T-helper 2 cell treated with Interferon-gamma antibody and Interleukin-4, amounts not matched to agents 5 μg/mL and 100 μg/mL, for 36 hours (primary cell): ENCODE results near the gene UNC5A.

Experiments
- DNase-seq: peaks from one replicate; pipeline ENCODE4 v3.0.0; 2021; ENCODE audit warnings: low spot score
- H3K27ac Mint-ChIP-seq: one replicate; pipeline ENCODE4 v1.8.0; 2021; ENCODE audit warnings: mild to moderate bottlenecking, mixed read lengths
- H3K27me3 Mint-ChIP-seq: one replicate; pipeline ENCODE4 v1.8.0; 2021; ENCODE audit warnings: low read depth, mixed read lengths
- H3K36me3 Mint-ChIP-seq: one replicate; pipeline ENCODE4 v1.8.0; 2021; ENCODE audit warnings: low read depth, mixed read lengths
- H3K4me1 Mint-ChIP-seq: one replicate; pipeline ENCODE4 v1.8.0; 2021; ENCODE audit warnings: low read depth, mixed read lengths
- H3K4me3 Mint-ChIP-seq: one replicate; pipeline ENCODE4 v1.8.0; 2022; ENCODE audit warnings: mild to moderate bottlenecking, moderate library complexity, mixed read lengths
- H3K9me3 Mint-ChIP-seq: one replicate; pipeline ENCODE4 v1.8.0; 2021; ENCODE audit warnings: mixed read lengths

UNC5A gene

GRCh38 chr5:176845392-176845713 lies 35.0 kb downstream of the UNC5A start:
- no peaks in the 10 kb centered on the region for H3K4me1 Mint-ChIP-seq
- H3K36me3 Mint-ChIP-seq = no peaks in the 10 kb centered on the region
- no peaks in the 10 kb centered on the region for H3K9me3 Mint-ChIP-seq
- no peak overlapping the region for H3K27ac Mint-ChIP-seq
- peaks cover 7% of the 10 kb centered on the region for H3K27me3 Mint-ChIP-seq
- no peak for DNase-seq
- no peak overlapping the region for H3K4me3 Mint-ChIP-seq

- no peak for DNase-seq
- H3K9me3 Mint-ChIP-seq = no peaks in the 10 kb centered on the region
- no peaks in the 10 kb centered on the region for H3K36me3 Mint-ChIP-seq
- H3K27ac Mint-ChIP-seq = no peak overlapping the region
- H3K27me3 Mint-ChIP-seq = peaks cover 7% of the 10 kb centered on the region
- H3K4me1 Mint-ChIP-seq = no peaks in the 10 kb centered on the region
- H3K4me3 Mint-ChIP-seq = no peak overlapping the region
These were observed 36.2 kb downstream of the UNC5A start for GRCh38 chr5:176846335-176847140.

- no peaks in the 10 kb centered on the region for H3K9me3 Mint-ChIP-seq
- no peaks in the 10 kb centered on the region for H3K36me3 Mint-ChIP-seq
- no peak overlapping the region for H3K27ac Mint-ChIP-seq
- H3K4me1 Mint-ChIP-seq = no peaks in the 10 kb centered on the region
- H3K27me3 Mint-ChIP-seq = peaks cover 7% of the 10 kb centered on the region
- DNase-seq = no peak
- H3K4me3 Mint-ChIP-seq = no peak overlapping the region
These were observed 36.8 kb downstream of the UNC5A start for GRCh38 chr5:176847148-176847547.

GRCh38 chr5:176847726-176848290 lies 37.4 kb downstream of the UNC5A start:
- Mint-ChIP-seq H3K4me1 (no peaks in the 10 kb centered on the region), H3K36me3 (no peaks in the 10 kb centered on the region), H3K9me3 (no peaks in the 10 kb centered on the region), H3K27ac (no peak overlapping the region), H3K27me3 (peaks cover 7% of the 10 kb centered on the region), H3K4me3 (no peak overlapping the region)
- no peak for DNase-seq

- DNase-seq = no peak
- Mint-ChIP-seq H3K27me3 (peaks cover 7% of the 10 kb centered on the region), H3K4me3 (no peak overlapping the region), H3K36me3 (no peaks in the 10 kb centered on the region), H3K9me3 (no peaks in the 10 kb centered on the region), H3K27ac (no peak overlapping the region), H3K4me1 (no peaks in the 10 kb centered on the region)
These were observed 38.3 kb downstream of the UNC5A start for GRCh38 chr5:176848651-176849050.

- Mint-ChIP-seq H3K36me3 (no peaks in the 10 kb centered on the region), H3K9me3 (no peaks in the 10 kb centered on the region), H3K4me3 (no peak overlapping the region), H3K27ac (no peak overlapping the region), H3K27me3 (peaks cover 7% of the 10 kb centered on the region), H3K4me1 (no peaks in the 10 kb centered on the region)
- no peak for DNase-seq
These were observed 39.4 kb downstream of the UNC5A start for GRCh38 chr5:176849611-176850227.

GRCh38 chr5:176850371-176851245 lies 40.2 kb downstream of the UNC5A start:
- H3K36me3 Mint-ChIP-seq = no peaks in the 10 kb centered on the region

GRCh38 chr5:176851380-176851779 lies 41.0 kb downstream of the UNC5A start:
- H3K4me3 Mint-ChIP-seq = no peak overlapping the region
- no peak for DNase-seq
- no peaks in the 10 kb centered on the region for H3K4me1 Mint-ChIP-seq
- no peak overlapping the region for H3K27ac Mint-ChIP-seq
- no peaks in the 10 kb centered on the region for H3K36me3 Mint-ChIP-seq
- no peaks in the 10 kb centered on the region for H3K9me3 Mint-ChIP-seq
- peaks cover 2% of the 10 kb centered on the region for H3K27me3 Mint-ChIP-seq

More at GRCh38 chr5:176850371-176851245, 40.2 kb downstream of the UNC5A start:
- peaks cover 7% of the 10 kb centered on the region for H3K27me3 Mint-ChIP-seq
- H3K9me3 Mint-ChIP-seq = no peaks in the 10 kb centered on the region
- no peak overlapping the region for H3K4me3 Mint-ChIP-seq
- no peak overlapping the region for H3K27ac Mint-ChIP-seq
- no peaks in the 10 kb centered on the region for H3K4me1 Mint-ChIP-seq
- no peak for DNase-seq

- H3K9me3 Mint-ChIP-seq = no peaks in the 10 kb centered on the region
- DNase-seq = no peak
- no peak overlapping the region for H3K4me3 Mint-ChIP-seq
- H3K4me1 Mint-ChIP-seq = no peaks in the 10 kb centered on the region
- H3K27ac Mint-ChIP-seq = no peak overlapping the region
- peaks cover under 1% of the 10 kb centered on the region for H3K27me3 Mint-ChIP-seq
- H3K36me3 Mint-ChIP-seq = no peaks in the 10 kb centered on the region
These were observed 41.7 kb downstream of the UNC5A start for GRCh38 chr5:176851871-176852658.

GRCh38 chr5:176853151-176853778 lies 42.9 kb downstream of the UNC5A start:
- Mint-ChIP-seq H3K9me3 (no peaks in the 10 kb centered on the region), H3K4me3 (no peak overlapping the region), H3K27ac (no peak overlapping the region), H3K4me1 (no peaks in the 10 kb centered on the region), H3K27me3 (no peaks in the 10 kb centered on the region), H3K36me3 (no peaks in the 10 kb centered on the region)
- no peak for DNase-seq

- H3K4me1 Mint-ChIP-seq = no peaks in the 10 kb centered on the region
- H3K4me3 Mint-ChIP-seq = no peak overlapping the region
- DNase-seq = no peak
- H3K27ac Mint-ChIP-seq = no peak overlapping the region
- no peaks in the 10 kb centered on the region for H3K27me3 Mint-ChIP-seq
- no peaks in the 10 kb centered on the region for H3K36me3 Mint-ChIP-seq
- H3K9me3 Mint-ChIP-seq = no peaks in the 10 kb centered on the region
These were observed 43.8 kb downstream of the UNC5A start for GRCh38 chr5:176854164-176854563.

GRCh38 chr5:176855598-176855997 lies 45.2 kb downstream of the UNC5A start:
- Mint-ChIP-seq H3K9me3 (no peaks in the 10 kb centered on the region), H3K36me3 (no peaks in the 10 kb centered on the region), H3K4me3 (no peak overlapping the region), H3K4me1 (no peaks in the 10 kb centered on the region), H3K27ac (no peak overlapping the region), H3K27me3 (no peaks in the 10 kb centered on the region)
- DNase-seq = no peak

- no peak overlapping the region for H3K27ac Mint-ChIP-seq
- no peaks in the 10 kb centered on the region for H3K27me3 Mint-ChIP-seq
These were observed 46.4 kb downstream of the UNC5A start for GRCh38 chr5:176856746-176857145.

More at GRCh38 chr5:176856746-176857145, 46.4 kb downstream of the UNC5A start:
- Mint-ChIP-seq H3K4me3 (no peak overlapping the region), H3K9me3 (no peaks in the 10 kb centered on the region), H3K36me3 (no peaks in the 10 kb centered on the region), H3K4me1 (no peaks in the 10 kb centered on the region)
- DNase-seq = no peak
